SK-N-MC (cell line): ENCODE results near the gene PPP4R2.

Experiments
- FOXP2 ChIP-seq: optimal IDR thresholded peaks from 2 replicates; pipeline ENCODE3; 2011; ENCODE audit warnings: mild to moderate bottlenecking, moderate library complexity; ENCODE audit not compliant: insufficient read depth; ENCODE audit errors: extremely low read length, control extremely low read depth
- POLR2AphosphoS5 ChIP-seq: IDR thresholded peaks from 2 replicates; pipeline ENCODE4 v1.6.1; 2012; ENCODE audit warnings: mild to moderate bottlenecking, low read depth, low read length, borderline replicate concordance

DNA sequence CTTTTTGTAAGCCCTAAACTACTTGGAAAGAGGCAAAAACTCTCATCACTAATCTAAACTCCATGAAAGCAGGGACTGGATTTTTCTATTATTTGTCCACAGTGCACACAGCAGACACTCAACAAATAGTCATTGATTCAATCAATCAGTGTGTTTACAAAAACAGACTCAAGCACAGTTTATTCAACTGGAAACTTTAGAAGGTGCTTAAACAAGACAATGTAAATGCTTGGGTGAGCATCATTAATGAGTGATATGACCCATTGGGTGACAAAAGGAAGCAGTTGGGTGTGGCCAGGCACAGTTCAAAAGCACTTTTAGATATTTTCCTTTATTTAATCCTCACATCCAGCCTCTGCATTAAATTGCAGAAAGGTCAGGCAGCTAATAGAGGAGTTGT is 32.0 kb upstream of the PPP4R2 start:
- no peak for TF ChIP-seq POLR2AphosphoS5
- TF ChIP-seq FOXP2, result no peak
